ENCODE measurements around the gene RCHY1. TPM values are rescaled to one million over a fixed set of nuclear protein-coding genes. Genes with fewer than 3 reads are reported as not detected.
"Not testable (repeated sequence)": the region's sequence is repeated elsewhere in the genome, so short reads cannot be mapped to it uniquely, and the experiment has no call there.

The RCHY1 gene
- total RNA-seq, 1 donor from 2014 or later, result 39.5 TPM

GRCh38 chr4:75525910-75526309 lies 11.7 kb upstream of the RCHY1 start:
- no peak for DNase-seq (ENCODE audit: low spot score, unreplicated experiment)
- Mint-ChIP-seq H3K27ac (no peak overlapping the region), H3K27me3 (no peaks in the 10 kb centered on the region), H3K36me3 (ENCODE audit: insufficient read depth) (peaks cover 30% of the 10 kb centered on the region), H3K4me3 (ENCODE audit: low read depth) (no peak overlapping the region), H3K4me1 (ENCODE audit: low read depth) (no peaks in the 10 kb centered on the region), H3K9me3 (ENCODE audit: low read depth) (peaks cover 6% of the 10 kb centered on the region)
- no peak for TF ChIP-seq CTCF (IDR thresholded peaks at IDR 0.05; ENCODE audit: unreplicated experiment)

- DNase-seq (ENCODE audit: low spot score, unreplicated experiment), result no peak
- H3K9me3 Mint-ChIP-seq (ENCODE audit: low read depth), result no peaks in the 10 kb centered on the region
- H3K27me3 Mint-ChIP-seq, result no peaks in the 10 kb centered on the region
- no peaks in the 10 kb centered on the region for H3K4me1 Mint-ChIP-seq (ENCODE audit: low read depth)
- no peak overlapping the region for H3K4me3 Mint-ChIP-seq (ENCODE audit: low read depth)
- H3K27ac Mint-ChIP-seq, result no peak overlapping the region
- H3K36me3 Mint-ChIP-seq (ENCODE audit: insufficient read depth), result peaks cover 25% of the 10 kb centered on the region
- TF ChIP-seq CTCF (IDR thresholded peaks at IDR 0.05; ENCODE audit: unreplicated experiment), result no peak
These were observed 10.9 kb upstream of the RCHY1 start for GRCh38 chr4:75525086-75525485.

GRCh38 chr4:75519452-75519851 lies 5.2 kb upstream of the RCHY1 start:
- not testable (repeated sequence) for H3K27ac Mint-ChIP-seq; H3K9me3 Mint-ChIP-seq (ENCODE audit: low read depth); DNase-seq (ENCODE audit: low spot score, unreplicated experiment); H3K27me3 Mint-ChIP-seq; H3K4me1 Mint-ChIP-seq (ENCODE audit: low read depth); H3K4me3 Mint-ChIP-seq (ENCODE audit: low read depth)
- H3K36me3 Mint-ChIP-seq (ENCODE audit: insufficient read depth), result peaks cover 28% of the 10 kb centered on the region

GRCh38 chr4:75516144-75516543 lies 1.9 kb upstream of the RCHY1 start:
- H3K27me3 Mint-ChIP-seq, result no peaks in the 10 kb centered on the region

GRCh38 chr4:75514949-75515612 lies 878 bp upstream of the RCHY1 start:
- DNase-seq (ENCODE audit: low spot score, unreplicated experiment), result no peak

More at GRCh38 chr4:75516144-75516543, 1.9 kb upstream of the RCHY1 start:
- Mint-ChIP-seq H3K9me3 (ENCODE audit: low read depth) (peaks cover 2% of the 10 kb centered on the region), H3K36me3 (ENCODE audit: insufficient read depth) (peaks cover 23% of the 10 kb centered on the region), H3K4me3 (ENCODE audit: low read depth) (no peak overlapping the region), H3K4me1 (ENCODE audit: low read depth) (peaks cover 10% of the 10 kb centered on the region), H3K27ac (no peak overlapping the region)
- no peak for DNase-seq (ENCODE audit: low spot score, unreplicated experiment)
- TF ChIP-seq CTCF (IDR thresholded peaks at IDR 0.05; ENCODE audit: unreplicated experiment), result no peak

More at GRCh38 chr4:75514949-75515612, 878 bp upstream of the RCHY1 start:
- TF ChIP-seq CTCF (IDR thresholded peaks at IDR 0.05; ENCODE audit: unreplicated experiment), result no peak
- H3K27ac Mint-ChIP-seq, result peak overlapping the region; percentile 97
- H3K4me1 Mint-ChIP-seq (ENCODE audit: low read depth), result peaks cover 10% of the 10 kb centered on the region
- H3K27me3 Mint-ChIP-seq, result no peaks in the 10 kb centered on the region
- H3K4me3 Mint-ChIP-seq (ENCODE audit: low read depth), result no peak overlapping the region
- peaks cover 4% of the 10 kb centered on the region for H3K9me3 Mint-ChIP-seq (ENCODE audit: low read depth)
- H3K36me3 Mint-ChIP-seq (ENCODE audit: insufficient read depth), result peaks cover 23% of the 10 kb centered on the region
